Skin of body (tissue), 2 donors: Measurements from ENCODE around the gene CAMSAP1. TPM values are rescaled to one million over a fixed set of nuclear protein-coding genes. Genes with fewer than 3 reads are reported as not detected.

Experiments used
- DNase-seq: peaks from one replicate; lab custom pipeline; 2025; lab: John Stamatoyannopoulos, UW
- total RNA-seq: library from RNA; depleted of rRNA; stranded (reverse); fragments of >200 nt; gene quantifications from one replicate; pipeline ENCODE4 v1.2.3, GENCODE V29; 2014

The CAMSAP1 gene
- total RNA-seq, 1 donor from 2014 or later = 22.8 TPM

GRCh38 chr9:135776893-135777622 is 130.3 kb downstream of the CAMSAP1 start:
- no peak for DNase-seq

DNA sequence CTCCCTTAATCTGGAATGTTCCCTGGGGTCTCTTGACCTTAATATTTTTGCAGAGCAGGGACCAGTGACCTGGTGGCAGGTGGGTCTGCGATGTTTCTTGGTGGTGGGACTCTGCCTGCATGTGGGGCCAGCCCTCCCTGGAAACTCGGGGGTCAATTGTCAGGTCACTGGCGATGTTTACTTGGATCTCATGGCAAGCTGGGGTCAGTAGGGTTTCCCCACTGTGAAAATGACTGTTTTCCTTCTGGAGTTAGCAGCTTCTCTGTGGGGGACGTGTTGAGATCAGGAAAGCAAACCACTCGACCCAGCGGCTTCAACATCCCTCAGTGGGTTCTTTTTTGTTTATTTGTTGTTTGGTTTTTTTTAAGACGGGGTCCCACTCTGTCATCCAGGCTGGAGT is 131.4 kb downstream of the CAMSAP1 start:
- no peak for DNase-seq

DNA sequence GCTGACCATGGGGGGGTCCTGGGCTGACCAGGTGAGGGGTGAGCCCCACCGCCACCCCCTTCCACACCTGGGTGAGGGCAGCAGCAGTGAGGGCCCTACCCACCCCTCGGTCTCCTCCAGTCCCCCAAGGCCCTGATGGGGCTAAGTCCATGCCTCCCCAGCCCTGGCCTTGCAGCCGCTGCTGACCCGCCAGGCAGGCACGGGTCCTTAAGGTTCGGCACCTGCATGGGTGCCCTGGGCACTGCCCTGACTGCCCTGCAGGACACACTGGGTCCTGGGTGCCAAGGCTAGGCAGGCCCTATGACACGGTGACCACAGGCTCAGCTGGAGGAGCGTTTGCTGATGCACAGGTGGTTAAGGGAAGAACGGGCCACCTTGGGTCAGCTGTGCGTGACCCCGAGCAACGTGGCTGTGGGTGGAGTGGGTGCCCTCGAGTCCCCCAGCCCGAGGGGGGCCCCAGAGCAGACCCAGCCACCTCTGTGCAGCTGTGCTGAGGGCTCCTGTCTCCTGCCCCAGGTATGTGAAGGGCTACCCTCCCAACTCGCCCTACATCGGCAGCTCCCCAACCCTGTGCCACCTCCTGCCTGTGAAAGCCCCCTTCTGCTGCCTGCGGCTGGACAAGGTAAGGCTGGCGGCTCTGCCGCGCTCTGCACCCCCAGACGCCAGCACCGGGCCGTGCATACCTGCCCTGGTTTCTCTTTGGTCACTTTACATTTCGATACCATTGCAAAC is 132.4 kb downstream of the CAMSAP1 start:
- no peak for DNase-seq

- no peak for DNase-seq
Observed at GRCh38 chr9:135774239-135774747, 133.1 kb downstream of the CAMSAP1 start.

GRCh38 chr9:135773530-135774238 is 133.7 kb downstream of the CAMSAP1 start:
- DNase-seq = no peak

DNA sequence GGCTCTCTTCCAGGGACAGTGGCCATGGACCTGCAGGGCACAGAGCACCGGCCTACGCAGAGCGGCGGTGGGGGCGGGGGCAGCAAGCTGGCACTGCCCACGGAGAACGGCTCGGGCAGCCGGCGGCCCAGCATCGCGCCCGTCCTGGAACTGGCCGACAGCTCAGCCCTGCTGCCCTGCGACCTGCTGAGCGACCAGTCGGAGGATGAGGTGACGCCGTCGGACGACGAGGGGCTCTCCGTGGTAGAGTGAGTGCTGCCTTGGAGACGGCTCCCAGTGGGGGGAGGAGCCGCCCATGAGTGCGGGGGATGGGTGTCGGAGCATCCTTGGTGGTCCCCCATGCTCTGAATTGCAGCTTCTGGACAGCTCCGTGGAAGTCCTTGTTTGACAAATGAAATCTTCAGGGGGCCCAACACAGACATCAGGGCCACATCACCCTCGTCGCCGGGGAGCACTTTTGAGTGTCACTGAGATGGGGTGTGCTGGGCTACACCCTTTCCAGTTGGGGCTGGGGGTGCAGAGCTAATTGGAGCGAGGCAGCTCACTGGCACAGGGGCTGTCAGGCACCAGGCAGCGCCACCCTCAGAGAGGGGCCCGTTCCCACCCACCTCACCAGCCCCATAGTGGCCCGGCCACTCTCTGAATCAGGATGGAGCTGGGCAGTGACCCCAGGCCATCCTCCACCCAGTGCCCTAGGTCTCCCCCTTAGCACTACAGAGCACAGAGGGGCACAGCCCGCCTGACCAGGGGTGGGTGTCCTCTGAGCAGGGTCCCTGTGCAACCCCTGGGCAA is 134.4 kb downstream of the CAMSAP1 start:
- DNase-seq = no peak

DNA sequence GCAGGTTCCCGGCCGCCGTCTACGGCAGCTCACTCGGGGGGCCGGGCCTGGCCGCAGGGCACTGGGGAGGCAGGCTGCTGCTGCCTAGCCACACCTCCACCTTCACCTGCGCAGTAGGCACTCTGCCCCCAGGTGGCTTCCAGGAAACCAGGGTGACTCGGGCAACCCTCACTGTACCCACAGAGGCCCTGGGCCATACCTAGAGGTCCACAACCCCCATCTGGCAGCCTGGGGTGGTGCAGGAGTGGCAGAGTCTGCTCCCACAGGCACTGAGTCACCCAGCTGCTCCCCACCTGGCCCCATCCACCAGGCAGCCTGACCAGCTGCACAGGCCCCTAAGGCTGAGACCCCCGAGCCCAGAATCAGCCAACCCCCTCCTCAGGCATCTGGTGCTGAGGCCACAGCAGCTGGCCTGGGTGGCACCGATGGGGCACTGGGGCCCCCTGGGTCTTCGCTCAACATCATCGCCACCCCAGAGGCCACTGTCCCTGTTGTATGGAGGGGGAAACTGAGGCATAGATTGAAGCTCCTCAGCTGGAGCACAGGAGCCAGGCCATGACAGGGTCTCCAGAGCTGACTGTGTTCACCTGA is 135.2 kb downstream of the CAMSAP1 start:
- DNase-seq = no peak

GRCh38 chr9:135771401-135772051 is 135.8 kb downstream of the CAMSAP1 start:
- DNase-seq = no peak

DNA sequence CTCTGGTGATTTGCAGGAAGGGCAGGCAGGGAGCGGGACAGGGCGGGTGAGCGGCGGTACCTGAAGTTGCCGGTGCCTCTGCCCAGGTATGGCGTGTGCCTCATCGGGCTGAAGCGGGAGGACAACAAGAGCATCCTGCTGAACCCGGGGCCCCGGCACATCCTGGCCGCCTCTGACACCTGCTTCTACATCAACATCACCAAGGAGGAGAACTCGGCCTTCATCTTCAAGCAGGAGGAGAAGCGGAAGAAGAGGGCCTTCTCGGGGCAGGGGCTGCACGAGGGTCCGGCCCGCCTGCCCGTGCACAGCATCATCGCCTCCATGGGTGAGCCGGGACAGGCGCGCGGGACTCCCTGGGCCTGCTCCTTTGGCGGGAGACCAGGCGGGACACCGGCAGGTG is 136.6 kb downstream of the CAMSAP1 start:
- no peak for DNase-seq

DNA sequence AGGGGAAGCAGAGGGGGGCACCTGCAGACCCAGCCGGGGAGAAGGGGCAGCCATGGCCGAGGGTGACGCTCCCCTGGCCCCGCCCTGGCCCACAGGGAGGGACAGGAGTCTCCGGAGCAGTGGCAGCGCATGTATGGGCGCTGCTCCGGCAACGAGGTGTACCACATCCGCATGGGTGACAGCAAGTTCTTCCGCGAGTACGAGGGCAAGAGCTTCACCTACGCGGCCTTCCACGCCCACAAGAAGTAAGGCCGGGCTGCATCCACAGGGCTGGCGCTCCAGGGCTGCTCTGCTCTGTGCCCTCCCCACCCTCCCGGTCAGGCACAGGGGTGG is 137.2 kb downstream of the CAMSAP1 start:
- DNase-seq = no peak

DNA sequence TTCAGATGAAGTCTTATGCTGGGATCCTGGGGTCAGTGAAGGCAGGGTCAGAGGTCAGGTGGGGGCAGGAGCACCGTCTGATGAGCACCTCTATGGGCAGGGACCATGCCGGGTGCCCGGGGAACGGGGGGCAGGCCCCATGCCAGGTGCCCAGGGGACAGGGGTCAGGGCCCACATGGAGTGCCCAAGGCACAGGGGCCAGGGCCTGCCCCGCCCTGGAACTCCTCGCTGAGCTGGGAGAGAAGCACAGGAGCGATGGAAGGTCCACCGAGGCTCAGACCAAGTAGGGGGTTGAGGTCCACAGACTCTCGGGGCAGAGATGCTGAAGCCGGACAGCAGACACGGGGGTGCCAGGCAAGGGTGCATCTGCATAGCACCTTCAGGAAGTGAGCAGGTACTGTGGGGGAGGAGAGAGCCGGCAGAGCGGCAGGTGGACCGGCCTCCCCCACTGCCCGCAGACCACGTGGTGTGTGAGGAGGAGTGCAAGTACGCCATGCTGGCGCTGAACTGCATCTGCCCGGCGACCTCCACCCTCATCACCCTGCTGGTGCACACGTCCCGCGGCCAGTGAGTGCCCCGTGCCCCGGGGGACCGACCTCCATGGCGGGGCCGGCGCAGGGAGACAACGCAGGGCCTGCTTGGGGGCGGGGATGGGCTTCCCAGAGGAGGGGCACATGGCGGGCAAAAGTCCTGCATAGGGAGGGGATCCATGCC is 137.7 kb downstream of the CAMSAP1 start:
- no peak for DNase-seq

- DNase-seq = no peak
Observed at GRCh38 chr9:135768516-135769218, 138.7 kb downstream of the CAMSAP1 start.

- DNase-seq = no peak
Observed at GRCh38 chr9:135766707-135767106, 140.6 kb downstream of the CAMSAP1 start.

- no peak for DNase-seq
Observed at GRCh38 chr9:135766251-135766650, 141.1 kb downstream of the CAMSAP1 start.

DNA sequence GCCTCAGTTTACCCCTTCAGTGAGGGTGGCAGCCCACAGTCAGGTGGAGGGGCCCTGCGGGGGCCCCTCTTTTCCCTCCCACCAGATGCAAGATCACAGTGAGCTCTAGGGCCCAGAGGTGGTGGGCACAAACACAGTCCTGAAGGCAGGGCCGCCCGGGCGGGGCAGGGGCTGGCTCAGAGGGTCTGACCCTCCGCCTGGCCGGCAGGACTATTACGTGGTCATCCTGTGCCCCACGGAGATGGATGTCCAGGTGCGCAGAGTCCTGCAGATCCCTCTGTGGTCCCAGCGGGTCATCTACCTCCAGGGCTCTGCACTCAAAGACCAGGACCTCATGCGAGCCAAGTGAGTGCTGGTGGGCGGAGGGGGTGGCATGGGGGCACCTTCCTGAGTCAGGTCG is 141.9 kb downstream of the CAMSAP1 start:
- no peak for DNase-seq

DNA sequence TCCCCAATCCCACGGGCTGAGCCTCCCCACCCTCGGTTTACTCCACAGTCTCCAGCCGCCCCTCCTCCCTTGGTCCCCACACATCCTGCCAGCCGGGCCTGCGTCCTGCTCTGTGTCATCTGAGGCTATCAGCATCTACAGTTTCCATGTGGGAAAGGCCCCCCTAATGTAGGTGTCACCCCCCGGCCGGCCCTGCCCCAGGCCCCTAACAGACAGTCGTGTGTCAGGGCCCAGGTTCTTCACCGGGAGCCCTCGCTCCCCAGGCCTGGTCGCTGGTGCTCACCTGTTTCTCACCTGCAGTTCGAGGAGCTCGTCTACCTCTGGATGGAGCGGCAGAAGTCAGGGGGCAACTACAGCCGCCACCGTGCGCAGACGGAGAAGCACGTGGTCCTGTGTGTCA is 142.6 kb downstream of the CAMSAP1 start:
- DNase-seq = no peak

DNA sequence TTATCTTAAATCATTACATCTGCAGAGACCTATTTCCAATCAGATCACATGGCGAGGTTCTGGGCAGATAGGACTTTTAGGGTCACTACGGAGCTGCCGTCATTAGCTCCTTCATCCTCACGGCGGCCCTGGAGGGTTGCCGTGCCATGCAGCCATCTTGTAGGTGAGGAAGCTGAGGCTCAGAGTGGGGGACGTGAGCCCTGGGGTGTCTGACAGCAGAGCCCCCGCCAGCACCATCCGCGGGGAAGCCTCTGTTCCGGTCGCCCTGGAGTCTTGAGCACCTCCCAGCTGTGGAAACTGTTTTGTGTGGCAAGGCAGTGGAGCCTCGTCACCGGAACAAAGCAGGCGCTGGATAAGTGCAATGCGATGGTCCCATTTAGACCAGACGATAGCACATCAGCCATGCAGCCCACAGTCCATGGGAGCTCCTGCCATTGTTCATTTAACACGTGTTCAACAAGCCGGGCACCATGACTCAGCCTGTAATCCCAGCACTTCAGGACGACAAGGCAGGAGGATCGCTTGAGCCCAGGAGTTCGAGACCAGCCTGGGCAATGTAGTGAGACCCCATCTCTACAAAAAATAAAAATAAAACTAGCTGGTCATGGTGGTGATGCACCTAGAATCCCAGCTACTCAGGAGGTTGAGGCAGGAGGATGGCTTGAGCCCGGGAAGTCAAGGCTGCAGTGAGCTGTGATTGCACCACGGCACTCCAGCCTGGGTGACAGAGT is 143.5 kb downstream of the CAMSAP1 start:
- DNase-seq = no peak

- no peak for DNase-seq
Observed at GRCh38 chr9:135762921-135763320, 144.4 kb downstream of the CAMSAP1 start.

GRCh38 chr9:135761845-135762168 is 145.5 kb downstream of the CAMSAP1 start:
- no peak for DNase-seq
